HCT116 (cell line): Measurements from ENCODE around the gene DNAJB8. TPM values are rescaled to one million over a fixed set of nuclear protein-coding genes. Genes with fewer than 3 reads are reported as not detected.

Source experiments
- ATAC-seq: fragments of 200-7000 bp; cut with Tn5 transposase; 2 replicates; pipeline ENCODE4 v1.9.1; 2020; ENCODE audit warnings: mild to moderate bottlenecking, moderate library complexity
- BruUV-seq: library from RNA; stranded (reverse); fragments of 400-500 nt; replicated peaks from 2 replicates; lab custom pipeline; 2021; lab: Mats Ljungman, UMichigan
- CTCF ChIA-PET: fragments of 300-600 bp; sonication (Branson Sonifier 250); formaldehyde crosslinking; loops from one replicate; lab custom pipeline; 2021; ENCODE audit warnings: antibody characterized with exemption; lab: Charles Lee
- POLR2A ChIA-PET: fragments of 300-600, 350-600 bp; sonication (Branson Sonifier 250); formaldehyde crosslinking; loops from one replicate; lab custom pipeline; 2021; ENCODE audit warnings: antibody characterized with exemption; lab: Charles Lee
- RAD21 ChIA-PET, 2 experiments: fragments of 300-600 bp; sonication (Branson Sonifier 250); formaldehyde crosslinking; loops; one replicate each; lab custom pipeline; 2023; ENCODE audit warnings: low total read pairs in 2 of 2; ENCODE audit not compliant: uncharacterized antibody in 2 of 2, unreplicated experiment in 2 of 2, low non-redundant PET in 1 of 2; lab: Charles Lee
- DNase-seq: peaks from one replicate; pipeline ENCODE4 v3.0.0-alpha.2; 2010; ENCODE audit warnings: low read depth, low spot score
- H2AFZ ChIP-seq: fragments of 200-600 bp; shearing (Covaris generic), sonication (generic); 2 replicates; pipeline ENCODE4 v1.6.1; 2017; ENCODE audit warnings: low read depth, mixed run types, mixed read lengths, antibody characterized with exemption, low read length; ENCODE audit not compliant: poor library complexity, severe bottlenecking
- H3K27ac ChIP-seq: 2 replicates; pipeline ENCODE4 v1.5.1; 2012; ENCODE audit warnings: low read depth, low read length
- H3K27me3 ChIP-seq: fragments of 200-600 bp; sonication (generic); 2 replicates; pipeline ENCODE4 v1.6.1; 2016; ENCODE audit warnings: mixed run types, low read length, mixed read lengths; ENCODE audit not compliant: insufficient read depth
- H3K36me3 ChIP-seq, 2 experiments: fragments of 200-500 bp in 1 of 2; fragments of 200-600 bp in 1 of 2; sonication (Bioruptor generic) in 1 of 2; sonication (generic) in 1 of 2; 2 replicates each; pipeline versions ENCODE4 v1.5.1 to v1.6.1; 2014 to 2016; ENCODE audit warnings: low read length in 2 of 2, inconsistent platforms in 1 of 2, mixed read lengths in 1 of 2, mixed run types in 1 of 2; ENCODE audit not compliant: insufficient read depth in 2 of 2, control insufficient read depth in 1 of 2
- H3K4me1 ChIP-seq, 2 experiments: fragments of 200-600 bp in 1 of 2; sonication (generic) in 1 of 2; 2 replicates each; pipeline versions ENCODE4 v1.5.1 to v1.6.1; 2012 to 2017; ENCODE audit warnings: low read length in 2 of 2, inconsistent platforms in 1 of 2, mild to moderate bottlenecking in 1 of 2, mixed read lengths in 1 of 2, mixed run types in 1 of 2, moderate library complexity in 1 of 2; ENCODE audit not compliant: insufficient read depth in 2 of 2, control insufficient read depth in 1 of 2
- H3K4me2 ChIP-seq: fragments of 200-600 bp; sonication (generic); 2 replicates; pipeline ENCODE4 v1.6.1; 2017; ENCODE audit warnings: mixed run types, low read length, mixed read lengths
- H3K4me3 ChIP-seq, 2 experiments: fragments of 200-600 bp in 1 of 2; sonication (generic) in 1 of 2; replicated peaks in 1 of 2; 2 replicates each; pipeline ENCODE4 v1.5.1; 2011 to 2016; ENCODE audit warnings: low read length in 2 of 2, control low read depth in 1 of 2, low read depth in 1 of 2, mild to moderate bottlenecking in 1 of 2, mixed read lengths in 1 of 2, mixed run types in 1 of 2
- H3K79me2 ChIP-seq: fragments of 200-600 bp; sonication (generic); 2 replicates; pipeline ENCODE4 v1.6.1; 2017; ENCODE audit warnings: mild to moderate bottlenecking, mixed run types, low read length, moderate library complexity, mixed read lengths; ENCODE audit not compliant: insufficient read depth
- H3K9ac ChIP-seq: fragments of 200-600 bp; sonication (generic); 2 replicates; pipeline ENCODE4 v1.6.1; 2016; ENCODE audit warnings: low read length, mixed read lengths
- H3K9me2 ChIP-seq: fragments of 200-600 bp; sonication (generic), shearing (Covaris generic); 2 replicates; pipeline ENCODE4 v1.6.1; 2017; ENCODE audit warnings: mixed run types, mild to moderate bottlenecking, moderate library complexity; ENCODE audit not compliant: insufficient read depth
- H3K9me3 ChIP-seq, 2 experiments: fragments of 200-500 bp in 1 of 2; fragments of 200-600 bp in 1 of 2; sonication (Bioruptor generic) in 1 of 2; sonication (generic) in 1 of 2; 2 replicates each; pipeline ENCODE4 v1.6.1; 2014 to 2017; ENCODE audit warnings: low read length in 2 of 2, mixed read lengths in 2 of 2, inconsistent platforms in 1 of 2, low read depth in 1 of 2, mild to moderate bottlenecking in 1 of 2, mixed run types in 1 of 2, moderate library complexity in 1 of 2; ENCODE audit not compliant: control insufficient read depth in 1 of 2, insufficient read depth in 1 of 2
- H4K20me1 ChIP-seq: fragments of 200-600 bp; sonication (generic), shearing (Covaris generic); 2 replicates; pipeline ENCODE4 v1.6.1; 2017; ENCODE audit warnings: mixed run types, mild to moderate bottlenecking, moderate library complexity; ENCODE audit not compliant: insufficient read depth
- EGR1 ChIP-seq: IDR thresholded peaks from 2 replicates; pipeline ENCODE4 v1.6.1; 2012; ENCODE audit warnings: low read depth
- ELF1 ChIP-seq: IDR thresholded peaks from 2 replicates; pipeline ENCODE4 v1.6.1; 2012; ENCODE audit warnings: low read depth, borderline replicate concordance
- EZH2 ChIP-seq: fragments of 200-600 bp; sonication (generic); IDR thresholded peaks from 2 replicates; pipeline ENCODE4 v1.6.1; 2017; ENCODE audit warnings: antibody characterized with exemption, mixed run types
- EZH2phosphoT487 ChIP-seq: fragments of 200-600 bp; IDR thresholded peaks from 2 replicates; pipeline ENCODE4 v1.6.1; 2018; ENCODE audit warnings: antibody characterized with exemption, borderline replicate concordance
- FOSL1 ChIP-seq: IDR thresholded peaks from 2 replicates; pipeline ENCODE4 v1.6.1; 2012; ENCODE audit warnings: low read depth
- JUND ChIP-seq: IDR thresholded peaks from 2 replicates; pipeline ENCODE4 v1.6.1; 2012
- POLR2AphosphoS5 ChIP-seq: IDR thresholded peaks from 2 replicates; pipeline ENCODE4 v1.6.1; 2011; ENCODE audit warnings: mild to moderate bottlenecking, low read depth, low read length, moderate library complexity
- SIN3A ChIP-seq: IDR thresholded peaks from 2 replicates; pipeline ENCODE4 v1.6.1; 2012; ENCODE audit warnings: low read depth
- SP1 ChIP-seq: IDR thresholded peaks from 2 replicates; pipeline ENCODE4 v1.6.1; 2012; ENCODE audit warnings: low read depth
- SRF ChIP-seq: IDR thresholded peaks from 2 replicates; pipeline ENCODE4 v1.6.1; 2012; ENCODE audit warnings: low read depth
- TCF7L2 ChIP-seq: IDR thresholded peaks from 2 replicates; pipeline ENCODE4 v1.7.0; 2011; ENCODE audit warnings: borderline replicate concordance, inconsistent platforms; ENCODE audit not compliant: insufficient read depth, insufficient read length; ENCODE audit errors: extremely low read depth
- YY1 ChIP-seq: IDR thresholded peaks from 2 replicates; pipeline ENCODE4 v1.6.1; 2011; ENCODE audit warnings: low read length, low read depth, moderate library complexity, mild to moderate bottlenecking; ENCODE audit not compliant: insufficient replicate concordance; ENCODE audit errors: extremely low read depth
- ZBTB33 ChIP-seq: IDR thresholded peaks from 2 replicates; pipeline ENCODE4 v1.6.1; 2011; ENCODE audit warnings: mild to moderate bottlenecking, low read length, moderate library complexity; ENCODE audit not compliant: insufficient replicate concordance; ENCODE audit errors: extremely low read depth
- ZFX ChIP-seq: fragments of 450-650 bp; IDR thresholded peaks from 2 replicates; pipeline ENCODE4 v1.6.1; 2017
- intact Hi-C: fragments of 100-400 bp; cut with micrococcal nuclease; formaldehyde crosslinking; loops from 2 replicates; pipeline ENCODE4 v1.10.0; 2022
- total RNA-seq: library from RNA; stranded (reverse); gene quantifications from one replicate; pipeline ENCODE4 v1.2.1, GENCODE V29; 2021; ENCODE audit not compliant: unreplicated experiment
- TF ChIP-seq, protein P1 (sequence below), 3 experiments: fragments of 200-600 bp in 1 of 3; sonication (generic) in 1 of 3; IDR thresholded peaks in 2 of 3; conservative IDR thresholded peaks in 1 of 3; 2 replicates each; pipeline ENCODE4 v1.5.1; 2012 to 2017; ENCODE audit warnings: low read depth in 2 of 3, low read length in 2 of 3, antibody characterized with exemption in 1 of 3, borderline replicate concordance in 1 of 3, control low read depth in 1 of 3, mild to moderate bottlenecking in 1 of 3, mixed read lengths in 1 of 3, mixed run types in 1 of 3, moderate library complexity in 1 of 3; ENCODE audit not compliant: insufficient read depth in 1 of 3
- TF ChIP-seq, protein P2 (sequence below): IDR thresholded peaks from 2 replicates; pipeline ENCODE4 v1.6.1; 2012
- TF ChIP-seq, protein P3 (sequence below): IDR thresholded peaks from 2 replicates; pipeline ENCODE4 v1.6.1; 2012

The DNAJB8 gene
- total RNA-seq, 1 experiment from 2014 or later = not detected

DNA sequence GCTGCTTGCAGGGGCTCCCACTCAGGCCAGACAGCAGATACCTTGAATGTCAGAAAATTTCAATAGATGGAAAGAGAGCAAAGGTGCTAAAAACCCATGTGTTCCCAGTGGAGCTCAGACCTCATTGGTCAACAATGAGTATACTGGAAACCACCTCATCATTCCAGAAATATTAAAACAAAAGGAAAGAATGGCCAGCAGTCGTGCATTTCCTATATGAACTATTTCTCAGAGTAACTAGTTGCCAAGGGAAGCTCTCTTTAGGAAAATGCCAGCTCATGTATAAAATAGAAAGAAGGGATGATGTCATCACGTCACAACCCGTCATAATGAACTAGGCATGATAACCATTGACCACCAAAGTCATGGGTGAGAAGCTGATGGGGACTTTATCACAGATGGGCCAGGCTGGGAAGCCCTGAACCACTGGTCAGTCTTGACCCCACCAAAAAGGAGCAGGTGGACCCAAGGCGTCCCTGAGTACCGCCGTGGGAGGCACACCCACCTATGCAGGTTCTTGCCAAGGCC, 17.5 kb downstream of the DNAJB8 start:
- Histone ChIP-seq H3K27me3 (peaks cover 4% of the 10 kb centered on the region; the same call in 1 of the 2 replicates), H3K9me3 (no peaks in the 10 kb centered on the region; a peak in 1 of 4 replicates), H3K4me2 (no peak overlapping the region), H3K4me1 (no peaks in the 10 kb centered on the region), H3K27ac (no peak overlapping the region), H3K4me3 (no peak overlapping the region), H4K20me1 (no peaks in the 10 kb centered on the region), H3K79me2 (no peaks in the 10 kb centered on the region), H3K36me3 (no peaks in the 10 kb centered on the region), H3K9ac (no peak overlapping the region), H3K9me2 (no peaks in the 10 kb centered on the region), H2AFZ (no peak overlapping the region)
- no TSS peak for BruUV-seq
- no peak for TF ChIP-seq TCF7L2
- TF ChIP-seq EZH2 = no peak
- TF ChIP-seq, protein P1, sequence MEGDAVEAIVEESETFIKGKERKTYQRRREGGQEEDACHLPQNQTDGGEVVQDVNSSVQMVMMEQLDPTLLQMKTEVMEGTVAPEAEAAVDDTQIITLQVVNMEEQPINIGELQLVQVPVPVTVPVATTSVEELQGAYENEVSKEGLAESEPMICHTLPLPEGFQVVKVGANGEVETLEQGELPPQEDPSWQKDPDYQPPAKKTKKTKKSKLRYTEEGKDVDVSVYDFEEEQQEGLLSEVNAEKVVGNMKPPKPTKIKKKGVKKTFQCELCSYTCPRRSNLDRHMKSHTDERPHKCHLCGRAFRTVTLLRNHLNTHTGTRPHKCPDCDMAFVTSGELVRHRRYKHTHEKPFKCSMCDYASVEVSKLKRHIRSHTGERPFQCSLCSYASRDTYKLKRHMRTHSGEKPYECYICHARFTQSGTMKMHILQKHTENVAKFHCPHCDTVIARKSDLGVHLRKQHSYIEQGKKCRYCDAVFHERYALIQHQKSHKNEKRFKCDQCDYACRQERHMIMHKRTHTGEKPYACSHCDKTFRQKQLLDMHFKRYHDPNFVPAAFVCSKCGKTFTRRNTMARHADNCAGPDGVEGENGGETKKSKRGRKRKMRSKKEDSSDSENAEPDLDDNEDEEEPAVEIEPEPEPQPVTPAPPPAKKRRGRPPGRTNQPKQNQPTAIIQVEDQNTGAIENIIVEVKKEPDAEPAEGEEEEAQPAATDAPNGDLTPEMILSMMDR (IDR thresholded peaks at IDR 0.05 in 2 of 3, conservative IDR thresholded peaks at IDR 0.05 in 1 of 3; ENCODE audit: borderline replicate concordance in 1 of 3, insufficient read depth in 1 of 3, low read depth in 2 of 3, low read length in 2 of 3) = no peak
- TF ChIP-seq EGR1 = no peak
- TF ChIP-seq SP1 = no peak
- TF ChIP-seq ELF1 = no peak
- no peak for TF ChIP-seq SIN3A
- TF ChIP-seq ZBTB33 = no peak
- TF ChIP-seq, protein P2, sequence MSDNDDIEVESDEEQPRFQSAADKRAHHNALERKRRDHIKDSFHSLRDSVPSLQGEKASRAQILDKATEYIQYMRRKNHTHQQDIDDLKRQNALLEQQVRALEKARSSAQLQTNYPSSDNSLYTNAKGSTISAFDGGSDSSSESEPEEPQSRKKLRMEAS = no peak
- TF ChIP-seq EZH2phosphoT487 = no peak
- no peak for TF ChIP-seq ZFX
- no peak for TF ChIP-seq SRF
- TF ChIP-seq JUND = no peak
- TF ChIP-seq, protein P3, sequence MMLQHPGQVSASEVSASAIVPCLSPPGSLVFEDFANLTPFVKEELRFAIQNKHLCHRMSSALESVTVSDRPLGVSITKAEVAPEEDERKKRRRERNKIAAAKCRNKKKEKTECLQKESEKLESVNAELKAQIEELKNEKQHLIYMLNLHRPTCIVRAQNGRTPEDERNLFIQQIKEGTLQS = no peak
- TF ChIP-seq FOSL1 = no peak
- TF ChIP-seq POLR2AphosphoS5 = no peak
- no peak for TF ChIP-seq YY1
- no peak for ATAC-seq
- ChIA-PET CTCF (interaction anchor here (2.2 kb wide), 1 partner anchor 11 kb away, joined by 7 read pairs; no protein-coding TSS in a partner anchor), POLR2A (no interaction called here), RAD21 (no interaction called here)
- no peak for DNase-seq
- intact Hi-C loops = no loop called here
